ENCODE data around the gene ADIRF. TPM values are rescaled to one million over a fixed set of nuclear protein-coding genes. Genes with fewer than 3 reads are reported as not detected.
A peak's percentile ranks its signal among the peaks of the same experiment; 100 is the strongest.
"Not testable (repeated sequence)": the region's sequence is repeated elsewhere in the genome, so short reads cannot be mapped to it uniquely, and the experiment has no call there.

The ADIRF gene
- 79.3 TPM for total RNA-seq

GRCh38 chr10:86968271-86968993 is at the start of gene ADIRF:
Gene ADIRF, plus strand, starts transcription at chr10:86968482. Its CDS starts 63 bp downstream, at chr10:86968545.
- DNase-seq (ENCODE audit: low spot score) (peak; percentile 74), ATAC-seq (peak; percentile 73)

- no peak for ATAC-seq
- no peak for DNase-seq (ENCODE audit: low spot score)
These were observed 45.7 kb upstream of the ADIRF start for GRCh38 chr10:86922553-86922961.

- DNase-seq (ENCODE audit: low spot score), result no peak
- ATAC-seq, result no peak
These were observed 38.6 kb upstream of the ADIRF start for GRCh38 chr10:86929468-86930380.

GRCh38 chr10:86931872-86932271 is 36.4 kb upstream of the ADIRF start:
- peak; percentile 77 for ATAC-seq
- DNase-seq (ENCODE audit: low spot score), result no peak

- DNase-seq (ENCODE audit: low spot score), result no peak
- ATAC-seq, result no peak
These were observed 35.6 kb upstream of the ADIRF start for GRCh38 chr10:86932674-86933073.

- DNase-seq (ENCODE audit: low spot score) (peak; percentile 42), ATAC-seq (peak; percentile 25)
These were observed 34.0 kb upstream of the ADIRF start for GRCh38 chr10:86934162-86934711.

GRCh38 chr10:86936661-86937501 is 31.4 kb upstream of the ADIRF start:
- DNase-seq (ENCODE audit: low spot score), result peak; percentile 55
- no peak for ATAC-seq

GRCh38 chr10:86937502-86938154 is 30.7 kb upstream of the ADIRF start:
- peak; percentile 30 for DNase-seq (ENCODE audit: low spot score)
- ATAC-seq, result no peak

GRCh38 chr10:86938260-86938659 is 30.0 kb upstream of the ADIRF start:
- ATAC-seq (no peak), DNase-seq (ENCODE audit: low spot score) (peak; percentile 40)

GRCh38 chr10:86940076-86940475 is 28.2 kb upstream of the ADIRF start:
- ATAC-seq, result not testable (repeated sequence)
- peak; percentile 42 for DNase-seq (ENCODE audit: low spot score)

GRCh38 chr10:86940677-86941076 is 27.6 kb upstream of the ADIRF start:
- no peak for ATAC-seq
- DNase-seq (ENCODE audit: low spot score), result peak; percentile 42

- ATAC-seq, result no peak
- no peak for DNase-seq (ENCODE audit: low spot score)
These were observed 26.9 kb upstream of the ADIRF start for GRCh38 chr10:86941426-86941825.

GRCh38 chr10:86941991-86942421 is 26.3 kb upstream of the ADIRF start:
- DNase-seq (ENCODE audit: low spot score) (peak; percentile 46), ATAC-seq (peak; percentile 17)

- DNase-seq (ENCODE audit: low spot score) (peak; percentile 45), ATAC-seq (no peak)
These were observed 25.6 kb upstream of the ADIRF start for GRCh38 chr10:86942441-86943315.

GRCh38 chr10:86943316-86944030 is 24.8 kb upstream of the ADIRF start:
- ATAC-seq (peak; percentile 77), DNase-seq (ENCODE audit: low spot score) (peak; percentile 93)

GRCh38 chr10:86944031-86944419 is 24.3 kb upstream of the ADIRF start:
- ATAC-seq (peak; percentile 39), DNase-seq (ENCODE audit: low spot score) (peak; percentile 54)

- ATAC-seq (no peak), DNase-seq (ENCODE audit: low spot score) (no peak)
These were observed 23.8 kb upstream of the ADIRF start for GRCh38 chr10:86944471-86944870.

GRCh38 chr10:86944907-86945306 is 23.4 kb upstream of the ADIRF start:
- peak; percentile 29 for DNase-seq (ENCODE audit: low spot score)
- no peak for ATAC-seq
